SH-SY5Y (cell line): Measurements from ENCODE around the gene ST3GAL3.

Source experiments
- GATA2 ChIP-seq: IDR thresholded peaks from 2 replicates; pipeline ENCODE4 v1.6.1; 2011; ENCODE audit warnings: mild to moderate bottlenecking, low read depth, low read length
- GATA3 ChIP-seq: IDR thresholded peaks from 2 replicates; pipeline ENCODE4 v1.6.1; 2011; ENCODE audit warnings: low read depth, mild to moderate bottlenecking, low read length, moderate library complexity

The ST3GAL3 gene

DNA sequence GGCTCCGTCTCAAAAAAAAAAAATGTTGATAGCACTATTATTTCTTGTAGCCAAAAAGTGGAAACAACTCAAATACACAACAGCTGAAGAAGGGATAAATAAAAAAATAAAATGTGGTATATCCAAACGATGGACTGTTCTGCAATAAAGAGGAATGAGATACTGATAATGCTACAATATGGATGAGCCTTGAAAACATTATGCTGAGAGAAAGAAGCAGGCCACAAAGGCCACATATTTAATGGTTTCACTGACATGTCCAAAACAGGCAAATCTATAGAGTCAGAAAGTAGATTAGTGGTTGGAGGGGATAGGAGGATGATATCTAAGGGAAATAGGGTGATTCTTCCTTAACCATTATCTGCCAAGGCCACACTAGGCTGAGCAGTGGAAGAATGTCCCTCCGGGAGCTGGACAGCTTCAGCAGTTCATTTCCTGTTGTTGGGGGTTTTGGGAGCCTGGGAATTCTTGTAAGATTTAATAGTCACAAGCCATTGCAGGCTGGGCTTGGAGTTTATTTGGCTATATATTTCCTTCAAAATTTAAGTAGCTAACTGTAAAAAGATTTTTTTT lies 53.5 kb downstream of the ST3GAL3 start:
- TF ChIP-seq GATA3 (no peak), GATA2 (no peak)

DNA sequence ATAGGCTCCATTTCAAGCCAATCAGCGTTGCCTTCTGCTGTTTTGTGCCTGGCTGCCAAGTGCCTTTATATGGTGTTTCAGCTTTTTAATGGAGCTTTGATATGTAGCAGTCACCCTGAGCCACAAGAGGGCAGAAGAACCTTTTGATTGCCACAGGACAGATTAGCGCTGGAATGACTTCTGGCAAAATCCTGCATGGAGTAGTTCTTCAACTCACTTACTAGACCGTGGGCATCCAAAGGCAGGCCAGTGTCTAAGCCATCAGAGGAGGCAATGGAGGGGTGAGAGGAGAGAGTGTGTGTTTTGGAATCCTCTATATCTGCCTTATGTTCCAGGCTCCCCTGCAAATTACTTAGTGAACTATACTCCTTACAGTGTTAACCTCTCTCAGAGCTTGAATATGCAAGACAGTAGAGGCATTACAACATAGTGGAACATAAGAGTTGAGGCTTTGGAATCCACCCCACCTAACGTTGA lies 56.2 kb downstream of the ST3GAL3 start:
- TF ChIP-seq GATA3 (no peak), GATA2 (no peak)

DNA sequence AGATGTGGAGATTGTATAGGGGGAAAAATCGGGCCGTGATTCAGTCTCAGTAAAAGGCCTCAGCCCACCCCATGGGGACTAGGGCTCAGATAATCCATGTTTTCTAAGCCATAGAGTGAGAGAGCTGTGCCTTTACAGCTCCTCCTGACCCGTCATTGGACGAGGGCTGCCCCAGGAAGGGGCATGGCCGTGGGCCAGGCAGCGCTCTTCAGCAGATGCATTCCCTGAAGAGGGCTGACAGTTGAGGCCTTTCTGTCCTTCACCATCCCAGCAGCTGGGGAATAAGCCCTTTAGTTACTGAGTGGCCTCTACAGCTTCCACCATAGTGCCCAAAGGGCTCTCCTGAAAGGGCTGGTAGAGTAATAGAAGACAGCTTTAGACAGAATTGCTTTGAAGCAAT lies 57.2 kb downstream of the ST3GAL3 start:
- no peak for TF ChIP-seq GATA3

DNA sequence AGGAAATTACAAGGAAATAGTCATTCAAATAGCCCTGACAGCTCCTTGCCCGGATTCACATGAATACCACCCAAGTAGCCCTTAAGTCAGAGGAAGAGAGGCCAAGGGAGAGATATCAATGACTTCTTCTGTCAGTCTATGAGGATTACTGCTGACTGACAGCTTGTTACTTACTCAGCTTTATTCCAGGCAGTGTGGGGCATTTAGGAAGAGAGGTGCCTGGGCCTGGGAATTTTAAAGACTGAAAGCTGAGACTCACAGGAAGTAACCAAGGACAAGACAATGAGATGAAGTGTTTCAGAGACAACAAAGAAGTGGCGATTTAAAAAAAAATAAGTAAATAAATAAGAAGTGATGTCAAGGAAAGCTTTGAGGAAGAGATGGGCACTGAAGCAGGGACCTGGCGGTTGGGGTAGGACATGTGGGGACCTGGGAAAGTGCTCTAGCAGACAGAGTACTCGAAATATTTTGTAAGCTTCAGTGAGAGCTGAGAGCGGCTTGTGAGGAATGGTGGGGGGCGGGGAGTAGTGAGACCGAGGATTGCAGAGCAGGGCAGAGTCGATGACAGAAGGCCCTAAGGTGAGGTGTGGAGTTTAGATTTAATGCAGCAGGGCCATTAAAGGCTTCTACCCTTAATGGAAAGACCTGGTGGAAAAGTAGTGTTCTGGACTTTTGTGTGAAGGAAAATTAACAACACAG lies 58.9 kb downstream of the ST3GAL3 start:
- TF ChIP-seq GATA2 (no peak), GATA3 (no peak)

DNA sequence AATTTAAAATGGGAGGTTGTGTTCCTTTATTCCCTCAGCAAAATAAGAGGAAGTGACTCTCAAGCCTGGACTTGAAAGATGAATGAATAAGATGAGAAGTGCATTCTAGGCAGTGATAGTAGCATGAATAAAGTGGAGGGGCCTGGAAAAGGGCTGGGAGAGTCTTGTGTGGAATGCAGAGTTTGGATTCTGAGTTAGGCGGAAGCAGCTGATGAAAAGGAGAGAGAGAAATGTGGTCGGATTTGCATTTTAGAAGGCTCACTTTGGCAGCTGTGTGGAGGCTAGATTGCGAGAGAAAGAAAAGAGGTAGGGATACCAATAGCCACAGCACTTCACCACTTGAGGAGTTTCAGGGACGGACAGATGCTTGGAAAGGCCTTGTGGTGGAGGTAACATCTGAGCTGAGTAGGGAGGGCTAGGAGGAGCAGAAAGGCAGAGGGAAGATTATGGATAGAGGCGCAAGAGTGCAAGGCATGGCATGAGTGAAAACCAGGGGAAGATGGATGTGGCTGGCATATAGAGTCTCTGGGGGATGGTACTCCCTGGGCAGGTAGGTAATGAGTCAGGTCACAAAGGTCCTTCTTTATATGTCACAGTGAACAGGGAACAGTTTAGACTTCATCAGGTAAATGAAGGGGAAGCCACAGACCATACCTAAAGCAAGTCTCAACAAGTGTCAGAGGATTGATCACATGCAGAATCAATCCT lies 59.6 kb downstream of the ST3GAL3 start:
- no peak for TF ChIP-seq GATA3
- TF ChIP-seq GATA2 = no peak

DNA sequence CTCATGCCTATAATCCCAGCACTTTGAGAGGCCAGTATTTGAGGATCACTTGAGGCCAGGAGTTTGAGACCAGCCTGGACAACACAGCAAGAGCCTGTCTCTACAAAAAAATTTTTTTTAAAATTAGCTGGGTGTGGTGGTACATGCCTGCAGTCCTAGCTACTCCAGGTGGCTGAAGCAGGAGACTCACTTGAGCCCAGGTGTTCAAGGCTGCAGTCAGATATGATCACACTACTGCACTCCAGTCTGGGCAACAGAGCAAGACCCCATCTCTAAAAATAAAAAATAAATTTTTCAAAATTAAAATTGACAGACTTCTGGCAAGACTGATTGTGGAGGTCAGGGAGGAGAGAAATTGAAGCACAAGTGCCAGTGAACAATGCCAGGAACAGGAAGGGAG lies 60.8 kb downstream of the ST3GAL3 start:
- TF ChIP-seq GATA3 (no peak), GATA2 (no peak)

DNA sequence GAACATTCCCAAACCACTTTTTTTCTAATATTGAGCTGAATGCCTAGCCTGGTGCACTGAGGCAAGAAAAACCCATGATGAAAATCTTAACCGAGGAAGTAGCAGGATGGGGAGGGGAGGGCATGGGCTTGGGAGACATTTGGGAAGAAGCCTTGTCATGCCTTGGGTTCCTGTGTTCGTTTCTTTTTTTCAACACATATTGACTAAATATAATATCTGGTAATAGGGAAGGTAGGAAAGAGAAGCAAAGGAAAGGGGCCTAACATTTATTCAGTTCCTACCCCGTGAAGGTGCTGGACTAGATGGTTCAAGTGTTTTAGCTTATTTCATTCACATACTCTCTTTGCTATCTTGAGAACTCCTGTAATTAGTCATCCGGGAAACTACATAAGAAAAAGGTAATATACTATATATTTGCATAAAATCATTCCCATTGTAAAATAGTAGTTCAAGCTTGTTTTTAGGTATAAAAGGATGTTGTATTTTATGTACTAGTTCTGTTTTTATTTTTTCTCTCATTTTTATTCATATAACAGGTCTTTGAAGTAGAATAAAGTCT lies 62.1 kb downstream of the ST3GAL3 start:
- TF ChIP-seq GATA3 (no peak), GATA2 (no peak)

DNA sequence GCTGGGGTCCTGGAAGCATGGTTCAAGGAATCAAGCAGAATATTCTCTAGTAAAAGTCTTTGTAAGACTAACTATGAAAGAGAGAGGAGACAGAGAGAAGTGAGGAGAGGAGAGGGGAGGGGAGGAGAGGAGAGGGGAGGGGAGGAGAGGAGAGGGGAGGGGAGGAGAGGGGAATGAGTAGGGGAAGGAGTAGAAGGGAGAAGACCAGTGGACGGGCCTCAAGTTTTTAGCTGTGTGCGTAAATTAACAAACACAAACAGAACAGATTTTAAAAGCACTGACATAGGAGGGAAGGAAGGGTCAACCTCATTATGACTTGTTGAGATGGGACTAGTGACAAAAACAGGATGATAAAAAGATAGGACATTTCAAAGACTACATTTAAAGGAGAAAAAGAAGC lies 62.8 kb downstream of the ST3GAL3 start:
- TF ChIP-seq GATA2 (no peak), GATA3 (no peak)

DNA sequence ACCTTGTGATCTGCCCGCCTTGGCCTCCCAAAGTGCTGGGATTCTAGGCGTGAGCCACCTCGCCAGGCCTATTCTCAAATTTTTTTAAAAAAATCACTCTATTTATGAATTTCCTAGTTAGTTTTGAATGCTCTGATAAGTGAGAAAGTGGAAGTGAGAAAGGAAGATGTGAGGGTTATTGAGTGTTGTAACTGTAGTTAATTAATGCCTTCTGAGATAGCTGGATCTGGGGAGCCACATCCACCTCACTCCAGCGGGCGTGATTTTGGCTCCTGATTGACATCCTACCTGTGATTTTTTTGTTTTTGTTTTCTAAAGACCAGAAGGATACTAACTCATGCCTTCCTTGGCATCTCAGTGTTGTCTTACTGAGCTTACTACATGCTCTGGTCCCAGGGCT lies 65.6 kb downstream of the ST3GAL3 start:
- TF ChIP-seq GATA2 (no peak), GATA3 (no peak)

DNA sequence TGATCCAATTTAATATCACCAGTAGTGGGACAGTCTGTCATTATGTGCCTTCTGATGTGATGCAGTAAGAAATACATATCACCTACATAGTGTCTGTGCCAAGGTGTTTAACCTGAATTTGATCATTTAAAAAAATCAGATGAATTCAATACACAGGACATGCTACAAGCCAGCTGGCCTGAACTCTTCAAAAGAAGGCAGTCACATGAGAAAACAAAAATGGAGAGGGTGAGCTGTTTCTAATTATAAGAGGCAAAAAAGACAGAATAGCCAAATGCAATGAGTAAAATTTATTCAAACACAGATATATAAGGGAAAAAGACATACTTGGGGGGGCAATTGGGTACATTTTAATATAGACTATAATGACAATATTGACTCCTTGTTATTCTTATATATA lies 66.5 kb downstream of the ST3GAL3 start:
- TF ChIP-seq GATA3 (no peak), GATA2 (no peak)

DNA sequence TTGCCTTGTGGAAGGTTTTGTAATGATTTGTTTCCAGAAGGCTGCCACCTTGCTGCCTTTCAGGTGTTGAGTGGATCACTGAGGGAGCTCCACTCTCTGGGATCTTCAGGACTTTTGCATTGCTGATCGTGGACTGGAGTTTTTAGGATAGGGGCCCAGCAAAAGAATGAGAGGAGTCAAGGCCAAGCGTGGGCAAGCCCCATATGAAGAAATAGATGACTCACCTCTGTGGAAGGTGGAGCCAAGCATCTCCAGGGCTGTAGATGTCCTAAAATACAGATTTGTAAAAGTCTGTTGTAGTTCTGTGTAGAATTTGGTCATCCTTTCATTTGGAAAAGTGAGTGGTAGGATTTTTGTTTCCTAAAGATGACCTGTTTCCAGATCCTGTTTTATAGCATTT lies 67.0 kb downstream of the ST3GAL3 start:
- no peak for TF ChIP-seq GATA3
- no peak for TF ChIP-seq GATA2

DNA sequence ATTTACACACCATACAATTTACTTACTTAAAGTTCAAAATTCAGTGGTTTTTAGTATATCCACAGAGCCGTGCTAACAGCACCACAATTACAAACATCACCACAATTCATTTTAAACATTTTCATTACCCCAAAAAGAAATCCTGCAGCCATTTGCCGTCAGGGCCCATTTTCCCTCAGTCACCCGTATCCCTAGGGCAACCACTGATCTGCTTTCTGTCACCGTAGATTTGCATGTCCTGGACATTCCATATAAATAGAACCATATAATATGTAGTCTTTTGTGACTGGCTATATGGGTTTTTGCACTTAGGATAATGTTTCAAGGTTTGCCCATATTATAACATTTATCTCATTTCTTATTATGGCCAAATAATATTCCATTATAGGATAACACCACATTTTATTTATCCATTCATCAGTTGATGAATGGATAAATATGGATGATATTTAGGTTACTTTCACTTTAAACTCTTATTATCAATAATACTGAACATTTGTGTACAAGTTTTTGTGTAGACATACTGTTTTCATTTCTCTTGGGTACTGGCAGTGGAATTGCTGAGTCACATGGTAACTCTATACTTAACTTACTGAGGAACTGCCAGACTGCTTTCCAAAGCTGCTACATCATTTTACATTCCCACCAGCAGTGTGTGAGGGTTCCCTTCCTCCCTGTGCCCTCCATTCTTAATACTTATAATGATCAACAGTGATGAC lies 68.9 kb downstream of the ST3GAL3 start:
- TF ChIP-seq GATA2 (no peak), GATA3 (no peak)

DNA sequence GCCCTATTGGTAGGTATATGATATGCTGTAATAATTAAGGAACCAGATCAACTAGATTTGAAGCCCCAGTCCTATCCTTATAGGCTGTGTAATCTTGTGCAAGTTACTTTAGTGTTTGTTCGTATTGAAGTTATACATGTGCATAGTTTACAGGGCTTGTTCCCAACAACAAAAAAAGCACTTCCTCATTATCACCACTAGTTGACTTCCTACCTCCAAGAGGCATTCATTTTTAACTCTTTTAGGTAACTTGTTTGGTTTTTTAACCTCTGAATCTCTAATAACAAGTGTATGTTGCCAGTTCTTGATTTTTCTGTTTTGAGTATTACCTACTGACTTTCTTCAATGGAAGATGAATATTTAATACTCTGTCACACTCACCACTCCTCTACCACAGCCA lies 71.9 kb downstream of the ST3GAL3 start:
- TF ChIP-seq GATA2 (no peak), GATA3 (no peak)

DNA sequence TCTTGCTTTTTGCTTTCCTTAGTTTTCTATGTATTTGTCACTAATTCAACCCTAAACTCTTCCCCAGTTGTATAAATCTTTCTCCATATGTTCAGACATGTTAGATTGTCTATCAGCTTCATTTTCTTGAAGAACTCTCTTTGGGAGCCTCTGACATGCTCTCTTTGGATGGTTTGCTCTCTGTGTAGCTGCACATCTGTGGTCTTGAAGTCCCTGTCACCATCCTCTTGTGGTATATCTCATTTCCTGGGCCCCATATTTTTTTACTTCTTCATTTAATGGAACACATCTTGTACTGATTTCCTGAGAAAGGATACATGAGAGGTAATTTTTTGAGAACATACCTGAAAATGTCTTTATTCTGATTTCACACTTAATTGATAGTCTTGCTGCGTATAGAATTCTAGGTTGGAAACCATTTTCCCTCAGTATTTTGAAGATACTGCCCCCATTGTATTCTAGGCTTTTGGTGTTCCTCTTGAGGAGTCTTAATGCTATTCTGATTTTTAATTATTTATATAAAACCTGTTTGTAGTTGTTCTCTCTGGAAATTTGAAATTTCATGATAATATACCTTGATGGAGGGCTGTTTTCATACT lies 72.6 kb downstream of the ST3GAL3 start:
- TF ChIP-seq GATA2 = no peak
- TF ChIP-seq GATA3 = no peak
